ENCODE data around the gene FAM216B. TPM values are rescaled to one million over a fixed set of nuclear protein-coding genes. Genes with fewer than 3 reads are reported as not detected.

The FAM216B gene
- not detected in 2 replicates for total RNA-seq

DNA sequence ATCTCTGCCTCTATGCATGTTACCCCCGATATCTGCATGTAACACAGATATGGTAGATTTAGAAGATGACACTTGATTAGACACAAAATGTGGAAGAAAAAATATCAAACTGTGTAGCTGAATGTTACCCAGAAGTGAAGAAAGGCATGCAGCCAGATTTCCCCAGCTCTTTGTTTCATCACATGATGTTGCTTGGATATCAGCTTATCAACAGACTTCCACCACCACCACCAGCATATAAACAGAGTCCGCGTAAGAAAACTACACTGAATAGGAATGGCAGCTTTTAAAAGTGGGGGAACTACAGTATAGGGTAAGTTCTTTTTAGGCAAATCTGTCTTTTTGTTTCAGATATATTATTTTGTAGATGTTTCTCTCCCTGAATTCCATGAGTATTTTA is at the start of gene FAM216B:
Gene FAM216B, plus strand, starts transcription at position 233 of the 400 bp plus-strand sequence. CDS start 2,484 bp downstream, outside the sequence.
- peak; percentile 45 for DNase-seq (ENCODE audit: low read depth)
- TF ChIP-seq, protein P1, sequence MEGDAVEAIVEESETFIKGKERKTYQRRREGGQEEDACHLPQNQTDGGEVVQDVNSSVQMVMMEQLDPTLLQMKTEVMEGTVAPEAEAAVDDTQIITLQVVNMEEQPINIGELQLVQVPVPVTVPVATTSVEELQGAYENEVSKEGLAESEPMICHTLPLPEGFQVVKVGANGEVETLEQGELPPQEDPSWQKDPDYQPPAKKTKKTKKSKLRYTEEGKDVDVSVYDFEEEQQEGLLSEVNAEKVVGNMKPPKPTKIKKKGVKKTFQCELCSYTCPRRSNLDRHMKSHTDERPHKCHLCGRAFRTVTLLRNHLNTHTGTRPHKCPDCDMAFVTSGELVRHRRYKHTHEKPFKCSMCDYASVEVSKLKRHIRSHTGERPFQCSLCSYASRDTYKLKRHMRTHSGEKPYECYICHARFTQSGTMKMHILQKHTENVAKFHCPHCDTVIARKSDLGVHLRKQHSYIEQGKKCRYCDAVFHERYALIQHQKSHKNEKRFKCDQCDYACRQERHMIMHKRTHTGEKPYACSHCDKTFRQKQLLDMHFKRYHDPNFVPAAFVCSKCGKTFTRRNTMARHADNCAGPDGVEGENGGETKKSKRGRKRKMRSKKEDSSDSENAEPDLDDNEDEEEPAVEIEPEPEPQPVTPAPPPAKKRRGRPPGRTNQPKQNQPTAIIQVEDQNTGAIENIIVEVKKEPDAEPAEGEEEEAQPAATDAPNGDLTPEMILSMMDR (IDR thresholded peaks at IDR 0.05; ENCODE audit: insufficient read depth, low read depth, low read length) = no peak
- H3K4me3 ChIP-seq (ENCODE audit: low read depth, low read length) = no peak within 1 kb of the TSS

GRCh38 chr13:42732073-42732472 is 49.3 kb upstream of the FAM216B start:
- TF ChIP-seq, protein P1 (IDR thresholded peaks at IDR 0.05; ENCODE audit: insufficient read depth, low read depth, low read length) = no peak
- no peak for DNase-seq (ENCODE audit: low read depth)

DNA sequence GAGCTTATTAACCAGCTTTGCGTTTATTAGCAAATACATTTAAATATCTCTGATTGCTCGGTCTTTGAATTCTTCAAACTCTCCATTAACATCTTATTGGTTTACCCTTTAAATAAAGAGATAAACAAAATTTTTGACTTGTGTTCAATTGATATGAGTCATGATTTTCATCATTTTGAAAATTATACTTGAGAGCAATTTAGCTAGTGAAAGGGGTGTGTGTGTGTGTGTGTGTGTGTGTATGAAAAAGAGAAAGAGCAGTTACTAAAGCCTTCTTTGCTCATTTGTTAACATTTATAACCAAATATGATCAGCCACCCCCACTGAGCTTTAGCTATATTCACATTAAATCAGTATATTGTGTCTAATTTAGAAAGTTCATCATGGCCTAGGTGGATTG is 48.3 kb upstream of the FAM216B start:
- TF ChIP-seq, protein P1 (IDR thresholded peaks at IDR 0.05; ENCODE audit: insufficient read depth, low read depth, low read length) = no peak
- DNase-seq (ENCODE audit: low read depth) = no peak

More at GRCh38 chr13:42732073-42732472, 49.3 kb upstream of the FAM216B start:
- no peak overlapping the region for H3K4me3 ChIP-seq (ENCODE audit: low read depth, low read length)

DNA sequence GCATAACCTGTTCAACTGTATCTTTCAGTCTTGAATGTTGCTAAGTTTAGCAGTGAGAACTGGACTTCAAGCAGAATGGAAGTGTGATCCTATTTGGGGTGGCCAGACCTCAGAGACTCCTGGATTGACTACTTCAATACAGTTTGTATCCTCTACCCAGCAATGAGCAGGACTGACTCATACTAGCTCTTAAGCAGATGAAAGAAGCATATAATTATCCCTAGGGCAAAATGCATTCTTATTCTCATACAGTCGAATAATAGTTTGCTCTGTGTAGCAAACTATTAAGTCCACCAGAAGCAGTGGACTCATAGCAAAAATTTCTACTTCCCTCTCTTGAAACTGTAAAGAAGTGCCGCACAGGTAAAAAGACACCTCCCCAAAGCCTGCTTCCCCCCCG is 46.4 kb upstream of the FAM216B start:
- TF ChIP-seq, protein P1 (IDR thresholded peaks at IDR 0.05; ENCODE audit: insufficient read depth, low read depth, low read length) = no peak

More for the DNA sequence above, 48.3 kb upstream of the FAM216B start:
- no peak overlapping the region for H3K4me3 ChIP-seq (ENCODE audit: low read depth, low read length)

DNA sequence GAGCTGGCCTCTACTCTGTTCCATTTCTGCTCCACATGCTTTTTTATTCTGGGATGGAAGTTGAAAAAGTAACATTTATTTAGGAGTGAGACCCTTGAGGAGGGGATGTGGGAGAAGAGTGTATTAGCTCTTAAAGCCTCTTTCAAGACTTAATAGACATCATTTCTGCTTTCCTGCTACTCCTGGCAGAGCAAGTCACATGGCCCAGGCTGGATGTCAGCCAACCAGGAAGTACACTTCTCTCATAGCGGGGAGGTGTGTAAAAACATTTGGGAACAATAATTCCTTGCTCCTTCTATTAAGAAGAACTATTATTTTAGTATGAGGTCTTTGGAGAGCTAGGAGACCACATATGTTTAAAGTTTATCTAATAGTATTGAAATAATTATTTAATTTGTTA is 40.6 kb upstream of the FAM216B start:
- TF ChIP-seq, protein P1 (IDR thresholded peaks at IDR 0.05; ENCODE audit: insufficient read depth, low read depth, low read length) = no peak
- H3K4me3 ChIP-seq (ENCODE audit: low read depth, low read length) = no peak overlapping the region
- DNase-seq (ENCODE audit: low read depth) = no peak

More for the DNA sequence above, 46.4 kb upstream of the FAM216B start:
- H3K4me3 ChIP-seq (ENCODE audit: low read depth, low read length) = no peak overlapping the region
- no peak for DNase-seq (ENCODE audit: low read depth)

GRCh38 chr13:42741914-42742313 is 39.5 kb upstream of the FAM216B start:
- H3K4me3 ChIP-seq (ENCODE audit: low read depth, low read length) = no peak overlapping the region
- no peak for DNase-seq (ENCODE audit: low read depth)
- TF ChIP-seq, protein P1 (IDR thresholded peaks at IDR 0.05; ENCODE audit: insufficient read depth, low read depth, low read length) = no peak

DNA sequence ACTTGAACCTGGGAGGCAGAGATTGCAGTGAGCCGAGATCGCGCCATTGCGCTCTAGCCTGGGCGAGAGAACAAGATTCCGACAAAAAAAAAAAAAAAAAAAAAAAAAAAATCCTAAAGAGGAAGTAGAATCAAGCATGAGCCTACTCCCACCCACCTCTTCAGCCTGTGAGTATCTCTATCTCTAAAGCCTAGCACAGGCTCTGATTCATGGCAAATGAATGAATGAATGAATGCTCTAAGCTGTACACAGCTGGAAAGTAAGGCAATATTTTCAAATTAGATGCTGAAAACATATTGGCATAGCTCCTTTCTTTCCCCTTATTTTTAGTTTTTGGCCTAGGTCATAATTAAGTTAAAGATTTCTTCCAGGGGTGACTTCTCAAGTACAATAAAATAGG is 35.7 kb upstream of the FAM216B start:
- TF ChIP-seq, protein P1 (IDR thresholded peaks at IDR 0.05; ENCODE audit: insufficient read depth, low read depth, low read length) = no peak
- DNase-seq (ENCODE audit: low read depth) = no peak
- H3K4me3 ChIP-seq (ENCODE audit: low read depth, low read length) = no peak overlapping the region

All from fibroblast of villous mesenchyme (primary cell).